Central memory CD4-positive, alpha-beta T cell (primary cell): ENCODE measurements around the gene CELF4.
A peak's percentile ranks its signal among the peaks of the same experiment; 100 is the strongest.
"Not testable (repeated sequence)": the region's sequence is repeated elsewhere in the genome, so short reads cannot be mapped to it uniquely, and the experiment has no call there.

Experiments
- DNase-seq: peaks from one replicate; pipeline ENCODE4 v3.0.0; 2022

Gene CELF4

DNA sequence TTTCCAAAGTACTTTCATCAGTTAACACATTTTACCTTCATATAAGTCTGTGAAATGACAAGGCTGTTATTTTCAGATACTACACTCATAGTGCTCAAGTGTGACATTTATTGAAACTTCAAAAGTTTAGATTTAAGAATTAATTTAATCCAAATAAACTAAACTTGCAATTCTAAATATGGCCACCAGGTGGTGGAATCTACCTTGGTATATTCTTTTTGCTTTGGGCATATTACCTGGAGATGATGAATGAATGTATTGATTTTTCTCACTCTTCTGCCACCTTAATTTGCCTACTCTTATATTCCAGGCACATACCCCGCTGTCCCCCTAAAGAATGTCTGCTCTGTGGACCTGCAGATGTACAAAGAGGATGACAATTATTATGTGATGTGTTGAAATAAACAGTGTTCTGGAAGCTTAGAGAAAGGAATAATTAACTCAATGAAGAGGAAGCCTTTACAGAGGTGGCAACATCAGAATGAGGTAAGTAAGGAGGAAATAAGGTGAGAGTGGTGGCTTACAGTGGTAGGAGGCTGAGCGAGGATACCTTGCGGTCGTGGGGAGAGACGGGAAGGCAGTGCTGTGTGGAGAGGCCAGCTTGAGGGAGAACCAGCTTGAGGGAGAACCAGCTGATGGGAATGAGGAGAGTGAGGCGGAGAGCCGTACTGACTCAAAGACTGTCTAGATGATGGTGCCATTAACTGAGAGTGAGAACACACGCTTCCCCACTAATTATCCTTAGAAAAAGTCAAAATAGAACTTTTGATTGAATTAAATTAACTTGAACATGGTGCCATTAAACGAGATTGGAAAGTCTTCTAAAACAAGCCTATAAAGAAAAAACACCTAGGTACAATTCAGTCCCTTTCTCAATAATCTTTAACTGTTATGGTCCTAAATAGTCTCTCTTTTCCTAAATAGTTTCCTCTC lies 179.5 kb downstream of the CELF4 start:
- DNase-seq = peak; percentile 19

DNA sequence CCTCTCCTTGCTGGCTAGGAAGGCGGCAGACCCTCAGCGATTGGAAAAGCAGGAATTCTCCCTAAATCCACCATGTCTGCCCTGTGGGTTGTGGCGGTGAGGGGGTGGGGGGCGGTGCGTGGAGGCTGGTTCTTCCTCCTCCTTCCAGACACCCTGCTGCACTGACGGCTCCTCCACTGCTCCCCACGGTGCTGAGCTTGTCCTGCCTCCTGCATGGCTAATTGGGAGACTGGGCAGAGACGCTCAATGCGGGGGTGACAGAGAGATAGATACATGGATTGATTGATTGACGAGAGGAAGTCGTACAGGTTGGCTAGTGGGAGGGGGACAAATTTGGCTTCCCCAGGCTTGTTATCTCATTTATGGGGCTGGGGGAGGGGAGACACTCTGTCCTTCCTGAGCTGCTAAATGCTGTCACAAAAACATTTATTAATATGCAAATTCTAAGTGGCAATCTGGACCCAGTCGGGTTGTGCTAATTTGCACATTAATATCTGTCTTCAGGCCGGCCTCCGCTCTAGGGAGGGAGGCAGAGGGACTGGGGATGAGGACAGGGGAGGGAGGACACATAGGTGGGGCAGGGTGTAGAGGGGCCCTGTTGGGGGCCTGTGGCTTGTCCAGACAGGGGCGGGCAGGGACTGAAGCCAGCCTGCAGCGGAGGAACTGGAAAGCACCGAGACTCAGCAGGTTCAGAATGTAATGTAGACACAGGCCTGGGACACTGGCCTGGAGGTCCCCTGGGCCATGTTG lies 181.6 kb downstream of the CELF4 start:
- DNase-seq = no peak

DNA sequence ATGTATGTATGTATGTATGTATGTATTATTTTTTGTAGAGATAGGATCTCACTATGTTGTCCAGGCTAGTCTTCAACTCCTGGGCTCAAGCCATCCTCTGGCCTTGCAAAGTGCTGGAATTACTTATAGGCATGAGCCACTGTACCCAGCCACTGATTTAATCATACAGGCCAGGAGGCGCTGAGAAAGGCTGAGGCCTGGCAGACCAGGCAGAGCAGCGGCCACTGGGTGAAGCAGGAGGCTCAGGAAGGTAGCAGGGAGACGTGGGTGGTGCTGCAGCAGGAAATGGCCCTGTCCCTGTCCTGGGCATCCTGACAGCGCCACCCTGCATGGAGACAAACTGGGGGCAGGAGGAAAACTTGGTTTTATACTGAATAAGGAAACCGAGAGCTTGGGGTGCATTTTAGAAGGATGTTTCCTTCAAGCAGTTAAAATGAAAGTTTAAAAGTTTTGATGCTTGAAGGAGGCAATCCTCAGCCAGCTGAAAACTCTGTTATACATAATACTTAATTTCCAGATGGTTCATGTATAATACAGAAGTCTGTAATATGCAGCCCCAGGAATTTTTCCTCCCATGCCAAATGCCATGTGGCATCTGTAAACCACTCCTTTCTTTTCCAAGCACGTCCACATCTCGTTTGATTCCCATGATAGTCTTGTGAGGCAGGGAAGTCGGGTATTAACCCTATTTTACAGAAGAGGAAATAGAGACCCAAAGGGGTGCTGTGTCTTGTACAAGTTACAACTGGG lies 182.4 kb downstream of the CELF4 start:
- no peak for DNase-seq

DNA sequence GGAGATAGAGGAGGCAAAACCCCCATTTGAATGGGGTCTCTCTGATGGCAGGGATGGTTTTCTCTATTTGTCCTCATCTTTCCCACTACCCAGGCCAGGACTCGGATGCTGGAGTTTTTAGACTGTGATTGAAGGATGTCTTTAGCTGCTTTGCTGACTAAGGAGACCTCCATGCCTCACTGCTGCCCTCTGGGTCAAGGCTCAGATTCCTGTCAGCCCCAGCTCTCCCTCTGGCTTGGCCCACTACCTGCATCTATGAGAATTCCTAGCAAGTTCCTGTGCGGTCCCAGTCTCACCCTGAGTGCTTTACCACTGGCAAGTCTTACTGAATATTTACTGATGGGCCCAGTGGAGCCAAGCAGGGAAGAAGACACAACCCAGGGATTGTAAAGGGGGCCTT lies 184.0 kb downstream of the CELF4 start:
- DNase-seq = no peak

DNA sequence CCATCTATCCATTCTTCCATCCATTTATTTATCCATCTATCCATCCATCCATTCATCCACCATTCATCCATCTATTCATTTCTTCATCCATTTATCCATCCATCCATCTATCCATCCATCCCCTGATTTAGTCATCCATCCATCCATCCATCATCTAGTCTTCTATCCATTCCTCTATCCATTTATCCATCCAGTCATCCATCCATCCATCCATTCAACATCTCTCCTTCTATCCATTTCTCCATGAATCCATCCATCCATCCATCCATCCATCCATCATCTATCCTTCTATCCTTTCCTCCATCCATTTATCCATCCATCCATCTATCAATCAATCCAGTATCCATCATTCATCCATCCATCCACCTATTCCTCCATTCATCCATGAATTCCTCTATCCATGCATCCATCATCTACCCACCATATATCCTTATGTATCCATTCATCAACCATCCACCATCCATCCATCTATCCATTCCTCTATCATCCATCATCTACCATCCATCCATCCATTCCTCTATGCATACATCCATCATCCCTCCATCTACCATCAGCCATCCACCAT lies 185.0 kb downstream of the CELF4 start:
- DNase-seq = no peak

DNA sequence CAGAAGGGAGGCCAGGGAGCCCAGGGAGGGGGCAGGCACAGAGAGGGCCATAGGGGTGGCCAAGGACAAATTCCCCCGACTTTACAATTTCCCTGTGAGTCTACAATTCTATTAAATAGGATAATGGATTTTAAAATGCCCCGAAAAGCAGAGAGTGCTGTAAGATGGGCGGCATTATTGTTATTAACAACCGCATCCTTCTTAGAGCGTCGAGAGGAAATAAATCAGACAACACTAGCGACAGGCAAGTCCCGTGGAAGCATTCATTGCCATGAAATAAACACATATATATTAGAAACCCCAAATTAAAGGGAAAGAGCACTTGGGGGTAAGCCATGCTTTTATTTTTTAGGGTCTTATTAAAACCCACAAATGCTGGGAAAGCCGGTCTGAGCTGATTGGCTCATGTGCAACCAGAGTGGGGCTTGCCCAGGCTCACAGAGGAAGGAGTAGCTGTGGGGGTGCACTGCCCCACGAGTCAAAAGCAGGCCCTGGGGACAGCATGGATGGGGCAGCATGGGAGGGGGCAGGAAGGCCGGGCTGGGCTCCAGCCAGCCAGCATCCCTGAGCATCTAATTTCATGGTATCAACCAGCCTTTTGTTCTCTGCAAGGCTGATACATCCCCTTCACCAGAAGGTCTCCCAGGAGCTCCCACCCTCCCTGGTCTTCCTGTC lies 187.1 kb downstream of the CELF4 start:
- DNase-seq = no peak

DNA sequence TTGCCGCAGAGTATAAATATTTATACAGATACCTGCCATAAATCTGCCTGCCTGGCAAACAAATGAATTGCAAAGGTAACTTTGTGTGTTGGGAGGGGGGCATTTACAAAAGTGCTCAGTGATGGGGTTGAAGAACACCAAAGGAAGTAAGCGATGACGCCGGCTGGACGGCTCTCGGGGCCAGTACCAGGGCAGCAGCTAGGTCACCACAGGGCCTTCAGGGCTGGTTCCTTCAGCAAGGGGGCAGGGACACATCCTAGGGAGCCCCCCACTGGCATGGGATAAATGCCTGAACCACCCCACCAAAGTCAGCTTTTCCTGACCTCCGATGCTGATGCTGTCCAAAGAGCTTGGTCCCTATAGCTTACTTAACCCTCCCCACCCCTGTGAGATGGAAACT lies 190.4 kb downstream of the CELF4 start:
- no peak for DNase-seq

DNA sequence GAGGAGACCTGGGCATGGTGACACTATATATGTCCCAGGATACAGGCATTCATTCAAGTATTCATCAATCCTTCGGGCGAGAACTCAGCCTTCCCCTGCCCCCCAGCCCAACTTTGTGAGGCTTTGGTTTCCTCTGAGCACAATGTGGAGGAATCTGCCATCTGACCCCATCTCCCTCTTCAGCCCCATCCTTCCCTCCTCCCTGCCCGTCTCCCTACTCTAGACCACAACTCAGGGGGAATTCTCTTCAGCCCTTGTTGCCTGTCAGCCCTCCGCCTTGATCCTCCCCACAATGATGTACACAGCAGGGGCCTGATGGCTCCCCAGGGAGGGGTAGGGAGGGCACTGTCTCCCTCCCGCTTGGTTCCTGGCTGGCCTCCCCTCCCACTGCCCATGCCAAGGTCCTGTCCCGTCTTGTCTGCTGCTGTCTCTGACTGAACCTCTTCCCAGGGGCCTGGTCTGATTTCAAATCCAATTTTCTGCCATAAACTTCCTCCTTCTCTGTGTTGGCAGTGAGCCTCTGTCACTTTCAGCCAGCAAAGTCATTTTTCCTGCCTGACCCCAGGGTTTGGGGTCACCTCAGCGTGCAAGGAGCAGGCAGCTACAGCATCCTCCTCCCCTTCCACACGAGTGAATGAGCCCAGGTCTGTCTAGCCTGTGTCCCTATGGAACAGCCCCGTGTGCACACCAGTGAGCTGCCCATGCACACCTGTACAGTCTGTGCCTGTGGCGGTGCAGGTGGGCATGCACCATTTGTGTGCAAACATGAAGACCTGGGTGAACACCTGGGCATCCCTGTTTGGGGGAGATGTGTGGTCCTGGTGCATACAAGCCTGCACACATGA lies 197.3 kb downstream of the CELF4 start:
- DNase-seq = no peak

DNA sequence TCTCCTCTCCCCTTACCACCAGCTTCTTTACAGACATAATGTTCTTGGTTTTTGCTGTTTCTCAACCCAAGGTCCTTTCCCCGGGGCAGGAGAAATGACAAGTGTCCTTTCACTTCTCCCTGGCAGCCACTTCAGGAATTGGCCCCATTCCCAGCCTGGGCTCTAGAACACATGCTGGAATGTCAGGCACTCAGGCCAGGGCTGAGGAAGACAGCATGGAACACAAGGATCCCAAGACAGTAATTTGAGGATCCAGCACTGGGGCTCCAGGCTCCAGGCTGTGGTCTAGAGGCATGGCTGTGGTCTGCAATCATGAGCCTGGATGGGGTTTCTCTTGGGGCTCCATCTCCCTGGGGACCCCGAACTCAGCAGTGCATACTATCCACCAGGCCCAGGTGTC lies 201.4 kb downstream of the CELF4 start:
- DNase-seq = no peak

DNA sequence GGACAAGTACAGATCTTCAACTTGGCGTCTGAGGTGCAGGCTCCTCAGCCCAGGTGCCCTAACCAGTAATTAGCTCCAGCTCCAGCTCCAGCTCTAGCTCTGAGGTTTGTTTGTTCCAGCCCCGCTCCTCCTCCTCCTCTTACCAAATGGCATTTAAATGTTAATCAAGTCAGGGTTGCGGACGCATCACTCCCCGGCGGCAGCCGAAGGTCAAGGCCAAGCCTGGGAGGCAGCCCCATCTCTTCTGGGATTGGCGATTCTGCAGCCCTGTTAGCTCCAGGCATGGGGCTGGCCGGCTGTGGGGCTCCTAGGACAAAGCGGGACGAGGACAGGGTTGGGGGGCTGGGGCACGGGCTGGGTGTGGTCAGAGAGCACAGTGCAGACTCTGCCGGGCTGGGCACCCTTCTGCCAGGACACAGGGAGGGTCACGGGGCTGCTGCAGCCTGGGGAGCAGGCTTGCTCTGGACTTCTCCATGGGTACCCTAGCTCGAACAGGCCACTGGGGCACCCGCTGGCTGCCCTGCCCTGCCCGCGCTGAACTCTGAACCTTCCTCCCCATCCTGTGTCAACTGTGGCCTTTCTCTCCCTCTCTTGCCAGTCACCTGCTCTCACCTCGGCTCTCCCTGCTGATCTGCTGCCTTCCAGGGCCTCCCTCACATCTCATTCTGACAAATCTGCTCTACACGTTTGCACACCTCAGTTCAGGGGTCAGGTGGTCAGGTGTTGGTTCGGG lies 203.3 kb downstream of the CELF4 start:
- DNase-seq = no peak

DNA sequence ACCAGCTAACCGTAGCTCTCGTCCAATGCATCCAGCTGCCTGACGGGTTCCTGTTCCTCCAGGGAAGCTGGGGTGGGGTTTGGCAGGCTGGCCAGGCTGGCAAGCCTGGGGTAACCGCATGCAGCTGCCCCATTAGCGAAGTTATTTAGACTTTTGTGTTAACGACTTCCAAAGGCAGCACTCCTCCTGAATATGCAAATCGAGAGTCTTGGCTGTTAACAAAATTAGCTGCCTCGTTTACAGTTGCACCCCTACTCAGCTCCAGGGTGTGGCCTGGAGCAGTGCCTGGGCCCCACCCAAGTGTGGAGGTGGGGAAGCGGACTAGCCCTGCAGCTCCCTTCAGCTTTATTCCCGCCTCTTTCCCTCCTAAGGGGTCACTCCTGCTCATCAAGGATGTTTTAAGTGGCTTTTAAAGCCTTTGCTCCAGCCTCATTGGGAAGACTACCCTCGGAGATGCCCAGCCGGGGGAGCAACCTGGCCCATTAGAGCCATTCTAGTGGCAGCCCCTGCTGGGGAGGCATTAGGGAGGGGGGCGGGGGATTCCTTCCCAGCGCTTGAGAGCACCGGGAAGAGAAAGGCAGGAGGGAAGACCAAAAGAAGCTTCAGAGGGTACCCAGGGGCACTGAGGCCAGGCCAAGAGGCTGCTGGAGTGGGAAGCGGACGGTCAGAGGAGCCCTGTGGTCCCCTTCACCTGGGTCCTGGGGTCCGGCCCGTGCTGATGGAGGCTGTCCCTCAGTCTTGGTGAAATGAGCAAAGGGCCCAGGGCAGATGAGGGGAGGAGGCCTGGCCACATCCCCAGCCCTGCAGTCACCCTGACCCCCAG lies 204.1 kb downstream of the CELF4 start:
- DNase-seq = no peak

DNA sequence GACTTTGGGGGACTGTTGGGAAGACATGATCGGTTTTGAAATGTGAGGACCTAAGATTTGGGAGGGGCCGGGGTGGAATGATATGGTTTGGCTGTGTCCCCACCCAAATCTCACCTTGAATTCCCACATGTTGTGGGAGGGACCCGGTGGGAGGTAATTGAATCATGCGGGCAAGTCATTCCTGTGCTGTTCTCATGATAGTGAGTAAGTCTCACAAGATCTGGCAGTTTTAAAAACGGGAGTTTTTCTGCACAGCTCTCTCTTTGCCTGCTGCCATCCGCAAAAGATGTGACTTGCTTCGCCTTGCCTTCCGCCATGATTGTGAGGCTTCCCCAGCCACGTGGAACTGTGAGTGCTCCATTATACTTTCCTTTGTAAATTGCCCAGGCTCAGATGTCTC lies 207.5 kb downstream of the CELF4 start:
- DNase-seq = not testable (repeated sequence)

DNA sequence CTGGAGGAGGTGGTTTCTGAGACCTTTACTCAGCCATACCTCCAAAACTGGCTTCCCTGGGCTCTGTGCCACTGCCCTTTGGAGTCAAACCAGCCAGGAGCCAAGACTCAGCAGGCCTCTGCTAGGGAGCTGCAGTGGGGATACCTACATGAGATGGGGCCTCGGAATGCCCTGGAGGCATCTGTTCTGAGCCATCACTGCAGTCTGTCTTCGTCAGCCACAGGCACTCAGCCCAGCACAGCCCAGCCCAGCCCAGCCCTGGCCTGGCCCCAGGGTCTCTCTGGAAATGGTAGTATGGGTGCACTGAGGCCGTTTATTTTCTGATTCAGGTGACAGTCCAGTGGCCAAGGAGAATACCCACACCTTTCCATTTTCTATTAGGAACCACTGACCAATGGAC lies 209.8 kb downstream of the CELF4 start:
- DNase-seq = no peak

DNA sequence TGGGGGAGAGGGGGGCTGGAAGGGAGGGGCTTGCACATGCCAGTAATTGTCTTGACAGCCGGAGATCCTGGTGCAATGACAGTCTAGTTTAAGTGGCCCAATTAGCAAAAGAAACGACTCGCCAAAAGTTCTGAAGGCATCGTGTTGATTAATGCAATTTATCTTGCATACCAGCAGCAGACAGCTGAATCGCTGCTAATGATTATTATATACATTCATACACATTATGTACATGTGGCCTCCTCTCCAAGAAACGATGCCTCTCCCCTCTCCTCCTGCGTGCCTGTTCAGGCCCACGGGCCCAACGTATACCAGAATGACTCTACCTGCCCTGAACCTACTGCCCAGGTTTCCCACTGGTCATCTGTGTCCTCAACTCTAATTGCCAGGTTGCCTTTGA lies 214.5 kb downstream of the CELF4 start:
- no peak for DNase-seq

DNA sequence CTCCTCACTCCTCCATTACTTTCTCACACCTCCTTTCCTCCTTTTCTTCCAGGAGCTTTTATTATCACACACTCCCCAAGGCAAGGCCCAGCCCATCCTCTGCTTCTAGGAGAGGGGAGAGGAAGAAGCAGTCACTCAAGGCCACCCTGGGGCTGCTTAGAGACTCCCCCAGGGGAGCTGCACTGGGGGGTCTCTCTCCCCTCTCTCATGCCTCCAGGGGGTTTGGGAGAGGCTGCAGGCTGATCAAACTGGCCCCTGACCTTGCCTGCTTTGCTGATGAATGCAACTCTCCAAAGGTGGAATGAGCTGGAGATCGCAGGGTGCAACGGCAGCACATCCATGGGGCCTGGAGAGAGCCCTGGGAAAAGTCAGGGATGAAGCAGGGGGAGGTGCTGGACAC lies 216.9 kb downstream of the CELF4 start:
- DNase-seq = no peak

DNA sequence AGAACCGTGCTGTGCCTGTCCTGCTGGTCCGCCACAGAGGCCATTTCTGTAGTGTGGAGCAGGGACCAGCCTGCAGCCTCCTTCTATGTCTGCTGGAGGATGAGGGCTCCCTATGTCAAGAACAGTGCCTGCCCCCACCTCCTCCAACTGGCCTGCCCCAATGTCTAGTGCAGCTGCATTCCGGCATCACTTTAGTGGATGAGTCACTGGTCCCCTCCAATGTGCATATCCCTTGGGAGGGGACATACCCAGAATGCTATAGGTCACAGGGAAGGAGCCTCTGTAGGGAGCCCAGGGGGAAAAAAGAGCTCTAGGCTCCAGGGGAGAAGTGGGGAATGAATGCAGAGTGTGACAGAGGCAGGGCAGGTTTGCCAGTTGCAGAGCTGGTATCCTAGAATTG lies 219.6 kb downstream of the CELF4 start:
- DNase-seq = no peak

DNA sequence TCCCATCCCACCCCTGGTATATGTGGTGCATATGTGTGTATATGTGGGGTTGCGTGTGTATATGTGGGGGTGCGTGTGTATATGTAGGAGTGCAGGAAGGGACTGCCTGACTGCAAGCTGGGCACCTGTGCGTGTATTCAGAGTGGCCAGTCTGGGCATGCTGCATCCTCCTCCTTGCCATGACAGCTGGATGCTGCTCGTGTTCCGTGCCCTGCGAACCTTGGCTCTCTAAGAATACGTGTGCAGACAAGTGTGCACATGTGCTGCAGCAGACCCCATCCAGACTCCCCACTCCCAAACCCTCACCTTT lies 222.1 kb downstream of the CELF4 start:
- DNase-seq = no peak

DNA sequence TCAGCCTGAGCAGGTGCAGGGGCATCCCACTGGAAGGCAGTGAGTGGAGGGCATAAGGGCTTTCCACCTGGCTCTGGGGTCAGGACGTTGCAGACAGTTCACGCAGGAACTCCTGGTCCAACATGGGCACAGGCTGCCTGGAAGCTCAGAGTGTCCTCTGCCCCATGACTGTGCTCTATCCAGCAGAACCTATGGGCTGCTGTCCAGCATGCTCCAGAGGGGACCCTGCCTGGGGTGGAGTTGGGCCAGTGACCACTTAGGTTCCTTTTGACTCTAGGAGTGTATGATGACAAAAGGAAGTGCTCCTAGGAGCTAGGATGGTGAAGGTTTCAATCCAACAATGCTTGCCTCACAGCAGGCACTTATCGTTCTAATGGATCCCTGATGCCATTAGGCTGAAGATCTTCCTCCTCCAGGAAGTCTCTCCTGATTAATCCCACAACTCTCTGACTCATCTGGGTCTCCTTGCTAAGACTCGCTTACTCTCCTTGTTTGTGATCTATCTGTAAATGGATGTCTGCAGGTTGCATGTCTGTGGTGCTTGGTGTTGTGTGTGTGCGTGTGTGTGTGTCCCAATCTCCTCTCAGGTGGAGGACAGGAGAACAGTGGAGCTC lies 224.0 kb downstream of the CELF4 start:
- no peak for DNase-seq

DNA sequence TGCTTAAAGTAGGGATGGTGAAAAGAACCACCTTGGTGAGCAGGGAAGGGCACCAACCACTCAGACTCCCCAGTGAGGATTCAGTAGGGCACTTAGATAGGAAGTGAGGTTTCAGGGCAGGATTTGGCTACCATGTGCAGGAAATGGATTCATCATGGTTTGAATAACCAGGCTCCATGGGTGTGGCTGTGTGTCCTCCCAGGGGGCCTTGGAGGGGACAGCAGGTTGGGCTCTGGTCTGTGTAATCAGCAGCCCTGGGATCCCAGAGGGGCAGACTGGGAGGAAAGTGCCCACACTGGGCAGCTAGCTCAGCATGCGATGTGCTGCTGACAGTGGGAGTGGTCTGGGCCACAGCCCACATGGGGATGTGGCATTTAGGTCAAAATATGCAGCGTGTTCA lies 224.6 kb downstream of the CELF4 start:
- no peak for DNase-seq
